Measurements from ENCODE around the gene HNRNPA1L2. TPM values are rescaled to one million over a fixed set of nuclear protein-coding genes. Genes with fewer than 3 reads are reported as not detected.

Gene HNRNPA1L2
- total and polyA plus RNA-seq, 2 of the 8 experiments (the other 6 are each of a cell fraction or from before 2014, with no cell fraction given) = 3.7 to 8.9 TPM

DNA sequence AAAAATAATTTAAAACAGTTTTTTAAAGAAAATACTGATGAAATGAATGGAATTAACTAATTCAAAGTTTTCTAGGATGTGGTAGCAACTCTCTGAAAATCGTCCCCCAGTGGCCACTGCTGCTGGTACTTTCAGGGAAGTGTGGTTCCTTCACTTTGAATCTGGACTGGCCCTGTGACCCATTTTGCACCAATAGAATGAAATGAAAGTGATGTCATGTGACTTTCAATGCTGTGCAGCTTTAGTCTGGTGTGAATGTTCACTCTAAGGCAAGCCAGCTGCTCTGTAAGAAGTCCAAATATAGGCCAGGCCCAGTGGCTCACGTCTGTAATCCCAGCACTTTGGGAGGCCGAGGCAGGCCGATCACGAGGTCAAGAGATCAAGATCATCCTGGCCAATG, 26.4 kb upstream of the HNRNPA1L2 start:
- H3K23ac ChIP-seq (ENCODE audit: insufficient read length) = no peak overlapping the region
- no peaks in the 10 kb centered on the region for H3K4me1 ChIP-seq (replicated peaks in 1 of 4; ENCODE audit: control insufficient read depth in 3 of 4, insufficient read depth in 4 of 4, low read length in 3 of 4)
- H3K14ac ChIP-seq (ENCODE audit: insufficient read length) = no peak overlapping the region
- no peaks in the 10 kb centered on the region for H3K36me3 ChIP-seq (ENCODE audit: control insufficient read depth in 2 of 4, insufficient read depth in 4 of 4, low read length in 3 of 4)
- 95% methylated on average over 5 of the region's 5 CpGs; no CpG with 5 or more reads in 1 of the 2 experiments for WGBS, 2 experiments (ENCODE audit: extremely low coverage in 1 of 2, insufficient coverage in 1 of 2, insufficient read length in 1 of 2, insufficient replicate concordance in 2 of 2, low coverage in 1 of 2, low lambda C conversion rate in 2 of 2, missing lambda C conversion rate in 1 of 2)
- H2AK5ac ChIP-seq (ENCODE audit: low read depth, low read length) = no peak overlapping the region
- H3K27me3 ChIP-seq (replicated peaks in 1 of 4; ENCODE audit: control insufficient read depth in 3 of 4, extremely low read depth in 1 of 4, insufficient read depth in 3 of 4, low read length in 3 of 4) = no peaks in the 10 kb centered on the region
- H2BK20ac ChIP-seq (ENCODE audit: low read length) = no peak overlapping the region
- FAIRE-seq = no peak
- no peaks in the 10 kb centered on the region for H4K20me1 ChIP-seq (replicated peaks in 1 of 2; ENCODE audit: control insufficient read depth in 1 of 2, insufficient read depth in 2 of 2, low read length in 2 of 2)
- H2BK15ac ChIP-seq (ENCODE audit: low read length) = no peak overlapping the region
- ChIA-PET CTCF (ENCODE audit: partially characterized antibody) (interaction anchor here (2.1 kb wide), 1 partner anchor 193 kb away, joined by 9 read pairs; no protein-coding TSS in a partner anchor), POLR2A (ENCODE audit: partially characterized antibody) (interaction anchor here (1.8 to 2.8 kb wide), 2 partner anchors 34 to 36 kb away, joined by 3 to 34 read pairs; partner anchors contain the start of gene SUGT1)
- H2AFZ ChIP-seq (ENCODE audit: low read length) = no peak overlapping the region
- H3K23me2 ChIP-seq (ENCODE audit: low read depth, low read length) = no peaks in the 10 kb centered on the region; the same call in 1 of the 2 replicates
- H3K9ac ChIP-seq (replicated peaks in 1 of 4; ENCODE audit: extremely low read depth in 1 of 4, low read depth in 3 of 4, low read length in 3 of 4) = no peak overlapping the region
- no peak overlapping the region for H4K8ac ChIP-seq (ENCODE audit: extremely low read depth, insufficient read depth, low read length)
- no peak overlapping the region for H3K27ac ChIP-seq (ENCODE audit: low read depth, low read length)
- H4K5ac ChIP-seq (ENCODE audit: insufficient read length, low read depth, low read length) = no peak overlapping the region
- TF ChIP-seq HDAC6 (IDR thresholded peaks at IDR 0.05; ENCODE audit: low read depth, low read length) (no peak), FOSL1 (IDR thresholded peaks at IDR 0.05; ENCODE audit: insufficient read depth, low read depth, low read length) (no peak), KDM1A (IDR thresholded peaks at IDR 0.05; ENCODE audit: borderline replicate concordance, low read length) (no peak), BACH1 (IDR thresholded peaks at IDR 0.05; ENCODE audit: low read length) (no peak), SRF (IDR thresholded peaks at IDR 0.05; ENCODE audit: low read depth, low read length) (no peak), SIX5 (IDR thresholded peaks at IDR 0.05; ENCODE audit: low read depth, low read length) (no peak), TCF12 (IDR thresholded peaks at IDR 0.05; ENCODE audit: low read depth, low read length) (no peak)
- no peak overlapping the region for H2BK12ac ChIP-seq (ENCODE audit: low read depth, low read length)
- H4K91ac ChIP-seq (replicated peaks; ENCODE audit: insufficient read length, low read length) = no peak overlapping the region
- peaks cover 0 to 8% of the 10 kb centered on the region in 2 experiments; a peak in 1 of 4 replicates for H3K79me2 ChIP-seq (ENCODE audit: control insufficient read depth in 1 of 2, insufficient read depth in 2 of 2, low read length in 2 of 2)
- no peak overlapping the region for H3K56ac ChIP-seq (replicated peaks; ENCODE audit: insufficient read length, low read depth, low read length)
- H3K79me1 ChIP-seq (ENCODE audit: low read depth, low read length) = no peaks in the 10 kb centered on the region
- H3K4me2 ChIP-seq (ENCODE audit: insufficient read depth in 1 of 2, low read depth in 2 of 2, low read length in 2 of 2) = no peak overlapping the region
- H3K9me3 ChIP-seq (ENCODE audit: insufficient read depth in 2 of 2, low read depth in 1 of 2, low read length in 1 of 2) = no peaks in the 10 kb centered on the region
- DNase-seq (ENCODE audit: low read depth in 1 of 2, low spot score in 2 of 2) = no peak
- H2BK120ac ChIP-seq (replicated peaks; ENCODE audit: low read depth, low read length) = no peak overlapping the region
- H3K4ac ChIP-seq (replicated peaks; ENCODE audit: insufficient read length, low read depth, low read length) = no peak overlapping the region
- H3K18ac ChIP-seq (ENCODE audit: extremely low read depth, low read length) = no peak overlapping the region
- H2BK5ac ChIP-seq (ENCODE audit: low read depth, low read length) = no peak overlapping the region
- H3K4me3 ChIP-seq (ENCODE audit: extremely low read depth in 1 of 4, insufficient read depth in 2 of 4, low read depth in 3 of 4, low read length in 4 of 4) = no peak overlapping the region

Measured in H1 (cell line).